NT2/D1 (cell line): ENCODE results near the gene PEG3.

ENCODE experiments used
- YY1 ChIP-seq: IDR thresholded peaks from 2 replicates; pipeline ENCODE4 v1.6.1; 2011; ENCODE audit not compliant: insufficient read length, insufficient read depth
- ZNF274 ChIP-seq: IDR thresholded peaks from 2 replicates; pipeline ENCODE4 v1.6.1; 2011; ENCODE audit warnings: mild to moderate bottlenecking, low read depth, low read length

GRCh38 chr19:56810260-56810659 lies 30.3 kb downstream of the PEG3 start:
- TF ChIP-seq YY1 (no peak), ZNF274 (no peak)
